Measurements from ENCODE around the gene METTL16.

The METTL16 gene

DNA sequence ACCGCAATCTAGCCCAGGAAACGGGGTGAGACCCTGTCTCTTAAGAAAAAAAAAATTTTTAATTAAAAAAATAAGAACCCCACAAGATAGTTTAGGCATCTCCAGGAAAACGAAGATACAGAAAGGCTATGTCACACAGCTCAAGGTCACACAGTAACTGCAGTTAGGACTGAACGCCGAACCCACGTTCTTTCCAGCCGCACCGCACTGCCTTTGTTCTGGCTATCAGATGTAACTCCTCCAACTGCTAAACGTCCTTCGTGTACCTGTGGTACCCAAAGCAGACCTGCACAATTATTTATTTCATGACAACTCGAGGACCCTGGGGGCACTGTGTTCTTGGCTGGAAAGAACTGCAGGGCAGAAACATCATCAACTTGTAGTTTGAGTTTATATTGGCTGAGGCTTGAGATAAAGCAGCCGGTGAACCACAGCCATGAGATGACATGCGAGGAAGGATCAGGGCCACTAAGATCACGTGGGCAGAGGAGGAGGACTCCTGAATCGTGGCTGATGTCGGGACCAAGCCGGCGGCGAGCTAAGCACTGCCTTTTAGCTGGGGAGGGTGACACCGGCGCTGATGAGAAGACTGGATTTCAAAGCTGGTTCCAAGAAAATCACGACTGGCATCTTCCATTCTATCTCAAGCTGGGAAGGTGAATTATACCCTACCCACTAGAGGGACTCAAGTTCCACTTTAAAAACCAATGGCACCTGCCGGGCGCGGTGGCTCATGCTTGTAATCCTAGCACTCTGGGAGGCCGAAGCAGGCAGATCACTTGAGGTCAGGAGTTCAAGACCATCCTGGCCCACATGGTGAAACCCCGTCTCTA lies 90.2 kb downstream of the METTL16 start:
- no peaks in the 10 kb centered on the region for H4K20me1 ChIP-seq (ENCODE audit: insufficient read depth)
- TF ChIP-seq, protein P1, sequence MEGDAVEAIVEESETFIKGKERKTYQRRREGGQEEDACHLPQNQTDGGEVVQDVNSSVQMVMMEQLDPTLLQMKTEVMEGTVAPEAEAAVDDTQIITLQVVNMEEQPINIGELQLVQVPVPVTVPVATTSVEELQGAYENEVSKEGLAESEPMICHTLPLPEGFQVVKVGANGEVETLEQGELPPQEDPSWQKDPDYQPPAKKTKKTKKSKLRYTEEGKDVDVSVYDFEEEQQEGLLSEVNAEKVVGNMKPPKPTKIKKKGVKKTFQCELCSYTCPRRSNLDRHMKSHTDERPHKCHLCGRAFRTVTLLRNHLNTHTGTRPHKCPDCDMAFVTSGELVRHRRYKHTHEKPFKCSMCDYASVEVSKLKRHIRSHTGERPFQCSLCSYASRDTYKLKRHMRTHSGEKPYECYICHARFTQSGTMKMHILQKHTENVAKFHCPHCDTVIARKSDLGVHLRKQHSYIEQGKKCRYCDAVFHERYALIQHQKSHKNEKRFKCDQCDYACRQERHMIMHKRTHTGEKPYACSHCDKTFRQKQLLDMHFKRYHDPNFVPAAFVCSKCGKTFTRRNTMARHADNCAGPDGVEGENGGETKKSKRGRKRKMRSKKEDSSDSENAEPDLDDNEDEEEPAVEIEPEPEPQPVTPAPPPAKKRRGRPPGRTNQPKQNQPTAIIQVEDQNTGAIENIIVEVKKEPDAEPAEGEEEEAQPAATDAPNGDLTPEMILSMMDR (conservative IDR thresholded peaks at IDR 0.05; ENCODE audit: low read depth, low read length) = no peak
- H3K4me2 ChIP-seq = no peak overlapping the region
- no peak overlapping the region for H3K4me3 ChIP-seq (IDR thresholded peaks at IDR 0.05; ENCODE audit: insufficient read depth, low read depth, low read length)
- H3K27me3 ChIP-seq (ENCODE audit: insufficient read depth, low read depth) = no peaks in the 10 kb centered on the region
- no peak overlapping the region for H3K9ac ChIP-seq
- H2AFZ ChIP-seq (ENCODE audit: low read depth) = no peak overlapping the region
- no peaks in the 10 kb centered on the region for H3K36me3 ChIP-seq (ENCODE audit: insufficient read depth)
- no peaks in the 10 kb centered on the region for H3K79me2 ChIP-seq (ENCODE audit: insufficient read depth, low read depth)
- H3K27ac ChIP-seq = no peak overlapping the region
- no peaks in the 10 kb centered on the region for H3K4me1 ChIP-seq (ENCODE audit: low read depth, poor library complexity, severe bottlenecking)

DNA sequence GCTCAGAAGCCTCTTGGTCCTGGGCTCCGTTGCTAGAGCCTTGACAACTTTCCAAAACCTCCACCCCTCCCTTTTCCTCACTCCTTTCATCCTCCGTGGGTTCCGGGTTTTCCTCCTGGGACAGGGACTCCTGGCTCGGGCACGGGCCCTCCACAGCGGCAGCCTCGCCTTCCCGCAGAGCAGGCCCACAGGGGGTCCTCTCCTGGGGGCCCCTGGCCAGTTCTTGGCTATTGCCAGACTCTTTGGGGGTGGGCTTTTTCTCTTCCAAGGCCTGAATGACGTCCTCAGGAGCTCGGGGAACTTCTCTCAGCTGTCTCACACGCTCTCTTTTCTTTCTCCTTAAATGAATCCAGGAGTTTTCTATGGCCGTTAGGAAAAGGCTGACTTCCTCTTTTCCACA lies 91.5 kb downstream of the METTL16 start:
- Histone ChIP-seq H3K36me3 (ENCODE audit: insufficient read depth) (no peaks in the 10 kb centered on the region), H3K9ac (no peak overlapping the region), H3K27me3 (ENCODE audit: insufficient read depth, low read depth) (no peaks in the 10 kb centered on the region), H3K27ac (no peak overlapping the region), H4K20me1 (ENCODE audit: insufficient read depth) (no peaks in the 10 kb centered on the region), H3K4me2 (no peak overlapping the region), H3K4me1 (ENCODE audit: low read depth, poor library complexity, severe bottlenecking) (peaks cover 5% of the 10 kb centered on the region), H3K4me3 (IDR thresholded peaks at IDR 0.05; ENCODE audit: insufficient read depth, low read depth, low read length) (no peak overlapping the region), H2AFZ (ENCODE audit: low read depth) (no peak overlapping the region), H3K79me2 (ENCODE audit: insufficient read depth, low read depth) (no peaks in the 10 kb centered on the region)
- TF ChIP-seq, protein P1 (conservative IDR thresholded peaks at IDR 0.05; ENCODE audit: low read depth, low read length) = no peak

DNA sequence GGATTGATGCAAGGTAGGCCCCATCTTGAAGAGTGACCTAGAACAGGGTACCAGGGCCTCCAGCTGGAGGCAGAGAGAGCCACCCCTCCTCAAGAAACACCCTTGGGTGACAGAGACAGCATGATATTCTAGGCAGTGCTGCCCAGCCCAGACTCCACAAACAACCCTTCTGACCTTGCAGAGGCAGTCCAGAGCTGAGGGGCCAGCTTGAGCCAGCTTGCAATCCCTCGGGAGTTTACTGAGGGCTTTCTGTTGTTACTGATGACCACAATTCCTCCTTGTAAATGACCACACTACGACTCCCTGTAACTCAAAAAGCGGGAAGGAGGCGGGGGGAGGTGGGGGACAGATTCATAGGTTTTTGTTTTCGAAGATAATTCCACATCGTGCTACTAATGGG lies 92.2 kb downstream of the METTL16 start:
- Histone ChIP-seq H3K4me1 (ENCODE audit: low read depth, poor library complexity, severe bottlenecking) (peaks cover 5% of the 10 kb centered on the region), H4K20me1 (ENCODE audit: insufficient read depth) (no peaks in the 10 kb centered on the region), H3K79me2 (ENCODE audit: insufficient read depth, low read depth) (no peaks in the 10 kb centered on the region), H3K4me2 (no peak overlapping the region), H3K4me3 (IDR thresholded peaks at IDR 0.05; ENCODE audit: insufficient read depth, low read depth, low read length) (no peak overlapping the region), H3K36me3 (ENCODE audit: insufficient read depth) (no peaks in the 10 kb centered on the region), H3K9ac (no peak overlapping the region), H3K27ac (no peak overlapping the region), H2AFZ (ENCODE audit: low read depth) (no peak overlapping the region), H3K27me3 (ENCODE audit: insufficient read depth, low read depth) (no peaks in the 10 kb centered on the region)
- TF ChIP-seq, protein P1 (conservative IDR thresholded peaks at IDR 0.05; ENCODE audit: low read depth, low read length) = no peak

DNA sequence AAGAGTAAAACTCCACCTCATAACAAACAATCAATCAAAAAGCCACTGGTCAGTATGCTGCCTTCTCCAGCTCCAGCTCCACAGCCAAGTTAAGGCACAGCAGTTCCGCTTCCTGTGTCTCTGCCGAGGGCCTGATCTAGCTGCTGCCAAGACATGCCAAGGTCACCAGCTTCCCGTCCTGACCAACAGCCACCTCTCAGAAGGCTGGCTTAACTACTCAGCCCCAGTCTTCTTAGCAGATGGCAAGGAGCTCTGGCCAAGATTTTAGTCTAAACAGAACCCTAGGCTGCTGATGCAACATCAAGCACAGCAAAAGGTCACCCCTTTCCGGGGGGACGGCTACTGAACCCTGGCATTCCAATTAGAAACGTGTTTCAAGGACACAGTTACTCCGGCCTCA lies 93.1 kb downstream of the METTL16 start:
- TF ChIP-seq, protein P1 (conservative IDR thresholded peaks at IDR 0.05; ENCODE audit: low read depth, low read length) = no peak
- Histone ChIP-seq H3K27ac (no peak overlapping the region), H4K20me1 (ENCODE audit: insufficient read depth) (no peaks in the 10 kb centered on the region), H3K4me3 (IDR thresholded peaks at IDR 0.05; ENCODE audit: insufficient read depth, low read depth, low read length) (no peak overlapping the region), H3K4me2 (no peak overlapping the region), H2AFZ (ENCODE audit: low read depth) (no peak overlapping the region), H3K27me3 (ENCODE audit: insufficient read depth, low read depth) (no peaks in the 10 kb centered on the region), H3K9ac (no peak overlapping the region), H3K36me3 (ENCODE audit: insufficient read depth) (no peaks in the 10 kb centered on the region), H3K79me2 (ENCODE audit: insufficient read depth, low read depth) (no peaks in the 10 kb centered on the region), H3K4me1 (ENCODE audit: low read depth, poor library complexity, severe bottlenecking) (peaks cover 5% of the 10 kb centered on the region)

All from KMS-11 (cell line).